GM19240 (cell line): ENCODE measurements around the gene LAX1.

ENCODE experiments used
- DNase-seq: peaks from one replicate; pipeline ENCODE4 v3.0.0; 2011; ENCODE audit warnings: low spot score; ENCODE audit not compliant: insufficient read length

The LAX1 gene

GRCh38 chr1:203807196-203807595 lies 42.2 kb downstream of the LAX1 start:
- no peak for DNase-seq

- no peak for DNase-seq
Observed at GRCh38 chr1:203813581-203814341, 48.8 kb downstream of the LAX1 start.

- no peak for DNase-seq
Observed at GRCh38 chr1:203818399-203818798, 53.4 kb downstream of the LAX1 start.

- DNase-seq, result no peak
Observed at GRCh38 chr1:203823306-203823705, 58.3 kb downstream of the LAX1 start.
